Astrocyte of the spinal cord (primary cell): ENCODE data around the gene FRMD5.
"Not testable (repeated sequence)": the region's sequence is repeated elsewhere in the genome, so short reads cannot be mapped to it uniquely, and the experiment has no call there.

Experiments used
- DNase-seq: peaks from one replicate; pipeline ENCODE4 v3.0.0; 2011; ENCODE audit warnings: low read depth, low spot score
- H3K4me3 ChIP-seq: 2 replicates; pipeline ENCODE4 v1.5.1; 2011; ENCODE audit warnings: low read depth, mild to moderate bottlenecking, low read length, moderate library complexity
- CTCF ChIP-seq: IDR thresholded peaks from 2 replicates; pipeline ENCODE4 v1.5.1; 2012; ENCODE audit warnings: low read depth, mild to moderate bottlenecking, low read length, inconsistent platforms
- in situ Hi-C: cut with HindIII; loops from 2 replicates; pipeline ENCODE4 v1.10.0; 2017; ENCODE audit warnings: low sequenced_read_pairs

FRMD5 gene

GRCh38 chr15:43859546-43859945, 335.5 kb downstream of the FRMD5 start:
- TF ChIP-seq CTCF = no peak
- H3K4me3 ChIP-seq = no peak overlapping the region
- in situ Hi-C loops = no loop called here
- DNase-seq = no peak

DNA sequence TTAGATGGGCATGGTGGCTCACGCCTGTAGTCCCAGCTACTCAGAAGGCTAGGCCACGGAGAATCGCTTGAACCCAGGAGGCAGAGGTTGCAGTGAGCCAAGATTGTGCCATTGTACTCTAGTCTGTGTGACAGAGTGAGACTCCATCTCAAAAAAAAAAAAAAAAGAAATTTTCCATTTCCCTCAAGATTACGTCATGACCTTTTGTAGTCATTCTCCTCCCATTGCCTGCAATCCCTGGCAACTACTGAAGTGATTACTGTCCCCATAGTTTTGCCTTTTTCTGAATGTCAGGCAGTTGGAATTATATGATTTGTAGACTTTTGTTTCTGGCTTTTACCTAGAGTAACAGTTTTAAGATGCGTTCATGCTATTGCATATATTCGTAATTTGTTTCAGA, 340.3 kb downstream of the FRMD5 start:
- in situ Hi-C loops = no loop called here
- no peak for DNase-seq

DNA sequence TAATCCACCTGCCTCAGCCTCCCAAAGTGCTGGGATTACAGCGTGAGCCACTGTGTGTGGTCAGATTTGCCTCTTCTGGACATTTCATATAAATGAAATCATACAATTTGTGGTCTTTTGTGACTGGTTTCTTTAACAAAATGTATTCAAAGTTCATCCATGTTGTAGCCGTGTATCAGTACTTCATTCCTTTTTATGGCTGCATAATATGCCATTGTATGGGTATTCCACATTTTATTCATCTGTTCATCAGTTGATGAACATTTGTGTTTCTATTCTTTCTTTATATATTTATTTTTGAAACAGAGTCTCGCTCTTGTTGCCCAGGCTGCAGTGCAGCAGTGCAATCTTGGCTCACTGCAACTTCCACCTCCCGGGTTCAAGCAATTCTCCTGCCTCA, 342.5 kb downstream of the FRMD5 start:
- in situ Hi-C loops = no loop called here
- DNase-seq = no peak
- no peak overlapping the region for H3K4me3 ChIP-seq
- TF ChIP-seq CTCF = no peak

More for the DNA sequence above, 340.3 kb downstream of the FRMD5 start:
- no peak overlapping the region for H3K4me3 ChIP-seq
- TF ChIP-seq CTCF = no peak

GRCh38 chr15:43851251-43851650, 343.8 kb downstream of the FRMD5 start:
- no peak for TF ChIP-seq CTCF
- in situ Hi-C loops = no loop called here
- no peak overlapping the region for H3K4me3 ChIP-seq
- no peak for DNase-seq

DNA sequence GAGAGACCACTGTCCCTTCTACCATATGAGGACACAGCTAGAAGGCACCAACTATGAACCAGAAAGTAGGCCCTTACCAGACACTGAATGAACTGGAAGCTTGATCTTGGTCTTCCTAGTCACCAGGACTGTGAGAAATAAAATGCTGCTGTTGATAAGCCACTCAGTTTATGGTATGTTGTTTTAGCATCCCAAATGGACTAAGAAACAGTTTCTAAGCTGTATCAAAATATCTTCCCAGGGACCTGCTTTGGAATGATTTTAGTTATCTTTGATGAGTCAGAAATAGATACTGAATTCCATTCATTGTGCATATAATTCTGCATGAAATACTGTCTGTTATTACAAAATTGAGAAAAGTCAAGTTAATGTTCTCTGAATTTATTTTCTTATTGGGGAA, 349.6 kb downstream of the FRMD5 start:
- in situ Hi-C loops = no loop called here
- TF ChIP-seq CTCF = no peak
- H3K4me3 ChIP-seq = no peak overlapping the region
- DNase-seq = no peak

GRCh38 chr15:43832485-43832884, 362.6 kb downstream of the FRMD5 start:
- DNase-seq, H3K4me3 ChIP-seq, in situ Hi-C loops: not testable (repeated sequence)

DNA sequence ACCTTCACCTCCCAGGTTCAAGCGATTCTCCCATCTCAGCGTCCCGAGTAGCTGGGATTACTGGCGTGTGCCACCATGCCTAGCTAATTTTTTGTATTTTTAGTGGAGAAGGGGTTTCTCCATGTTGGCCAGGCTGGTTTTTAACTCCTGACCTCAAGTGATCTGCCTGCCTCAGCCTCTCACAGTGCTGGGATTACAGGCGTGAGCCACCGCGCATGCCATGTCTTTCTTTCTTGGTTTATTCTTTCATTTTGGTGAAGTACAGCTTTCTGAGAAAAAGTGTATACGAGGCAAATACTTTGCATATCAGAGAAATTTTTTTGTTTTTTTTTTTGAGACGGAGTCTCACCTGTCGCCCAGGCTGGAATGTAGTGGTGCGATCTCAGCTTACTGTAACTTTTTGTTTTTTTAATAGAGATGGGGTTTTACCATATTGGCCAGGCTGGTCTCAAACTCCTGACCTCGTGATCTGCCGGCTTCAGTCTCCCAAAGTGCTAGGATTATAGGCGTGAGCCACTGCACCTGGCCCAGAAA, 363.5 kb downstream of the FRMD5 start:
- in situ Hi-C loops, H3K4me3 ChIP-seq, DNase-seq: not testable (repeated sequence)

- in situ Hi-C loops, H3K4me3 ChIP-seq, DNase-seq: not testable (repeated sequence)
Measured at GRCh38 chr15:43830691-43831275, 364.3 kb downstream of the FRMD5 start.

DNA sequence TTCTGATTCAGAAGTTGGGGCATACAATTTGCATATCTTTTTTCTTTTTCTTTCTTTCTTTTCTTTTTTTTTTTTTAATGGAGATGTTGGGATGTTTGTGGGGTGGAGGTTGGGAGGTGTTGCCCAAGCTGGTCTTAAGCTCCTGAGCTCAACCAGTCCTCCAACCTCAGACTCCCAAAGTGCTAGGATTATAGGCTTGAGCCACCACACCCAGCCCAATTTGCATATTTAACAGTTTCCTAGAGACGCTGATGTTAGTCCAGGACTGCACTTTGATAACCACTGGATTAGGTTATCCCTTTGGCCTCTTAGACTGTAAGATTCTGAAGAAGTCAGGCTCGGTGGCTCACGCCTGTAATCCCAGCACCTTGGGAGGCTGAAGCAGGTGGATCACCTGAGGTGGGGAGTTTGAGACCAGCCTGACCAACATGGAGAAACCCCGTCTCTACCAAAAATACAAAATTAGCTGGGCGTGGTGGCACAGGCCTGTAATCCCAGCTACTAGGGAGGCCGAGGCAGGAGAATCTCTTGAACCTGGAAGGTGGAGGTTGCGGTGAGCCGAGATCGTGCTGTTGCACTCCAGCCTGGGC, 365.0 kb downstream of the FRMD5 start:
- in situ Hi-C loops, H3K4me3 ChIP-seq, DNase-seq: not testable (repeated sequence)
